SK-N-MC (cell line): ENCODE data around the gene CXorf38.

ENCODE experiments used
- EZH2 ChIP-seq: fragments of 200-600 bp; sonication (generic); IDR thresholded peaks from one replicate; pipeline ENCODE4 v1.6.1; 2017; ENCODE audit warnings: antibody characterized with exemption
- POLR2AphosphoS5 ChIP-seq: IDR thresholded peaks from 2 replicates; pipeline ENCODE4 v1.6.1; 2012; ENCODE audit warnings: mild to moderate bottlenecking, low read depth, low read length, borderline replicate concordance

DNA sequence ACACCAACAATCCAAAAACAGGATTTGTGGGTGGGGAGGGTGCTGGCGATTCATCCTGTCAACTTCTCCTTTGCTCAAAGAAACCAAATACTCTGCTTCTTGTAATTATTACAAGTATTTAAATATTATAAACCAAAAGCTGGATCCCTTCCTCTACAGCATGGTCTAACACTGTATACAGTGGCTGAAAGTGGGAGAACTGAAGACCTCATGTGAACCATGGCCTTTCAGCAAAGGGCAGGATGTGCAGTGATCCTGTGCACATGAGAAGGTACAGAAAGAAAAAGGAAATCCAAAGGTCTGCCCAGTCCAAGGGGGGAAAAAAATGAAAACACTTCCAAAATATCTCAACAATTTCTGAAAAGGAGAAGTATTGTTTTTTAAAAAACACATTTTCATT is 5.3 kb upstream of the CXorf38 start:
- TF ChIP-seq POLR2AphosphoS5: no peak
- no peak for TF ChIP-seq EZH2
